A549 (cell line): ENCODE data around the gene TFAM. TPM values are rescaled to one million over a fixed set of nuclear protein-coding genes. Genes with fewer than 3 reads are reported as not detected.

Experiments
- HOXA7 ChIP-seq: fragments of 250-450 bp; sonication (Bioruptor Pico); IDR thresholded peaks from 2 replicates; pipeline ENCODE4 v1.5.0; 2020; ENCODE audit warnings: mild to moderate bottlenecking, moderate library complexity
- SREBF2 ChIP-seq: fragments of 450-650 bp; IDR thresholded peaks from 2 replicates; pipeline ENCODE4 v1.6.1; 2014; ENCODE audit warnings: mild to moderate bottlenecking, moderate library complexity
- polyA plus RNA-seq, 4 experiments: library from polyadenylated mRNA; depleted of rRNA in 3 of 4; stranded (reverse); fragments of >200 nt; fragmentation: RNase III in 1 of 4; extraction: RNeasy Plus Mini Kit Qiagen cat#74134 plus additional on column Dnase treatment in 1 of 4; gene quantifications; 2 replicates in 3 of 4; 3 replicates in 1 of 4; pipeline ENCODE4 v1.2.3, GENCODE V29; 2011 to 2017
- TF ChIP-seq, protein P1 (sequence below): fragments of >200 bp; sonication (Bioruptor Twin); formaldehyde crosslinking; IDR thresholded peaks from 3 replicates; pipeline ENCODE4 v1.5.1; 2016

Gene TFAM
- polyA plus RNA-seq, 2 of the 4 experiments (the other 2 are of a cell fraction): 61.2 to 66.9 TPM

DNA sequence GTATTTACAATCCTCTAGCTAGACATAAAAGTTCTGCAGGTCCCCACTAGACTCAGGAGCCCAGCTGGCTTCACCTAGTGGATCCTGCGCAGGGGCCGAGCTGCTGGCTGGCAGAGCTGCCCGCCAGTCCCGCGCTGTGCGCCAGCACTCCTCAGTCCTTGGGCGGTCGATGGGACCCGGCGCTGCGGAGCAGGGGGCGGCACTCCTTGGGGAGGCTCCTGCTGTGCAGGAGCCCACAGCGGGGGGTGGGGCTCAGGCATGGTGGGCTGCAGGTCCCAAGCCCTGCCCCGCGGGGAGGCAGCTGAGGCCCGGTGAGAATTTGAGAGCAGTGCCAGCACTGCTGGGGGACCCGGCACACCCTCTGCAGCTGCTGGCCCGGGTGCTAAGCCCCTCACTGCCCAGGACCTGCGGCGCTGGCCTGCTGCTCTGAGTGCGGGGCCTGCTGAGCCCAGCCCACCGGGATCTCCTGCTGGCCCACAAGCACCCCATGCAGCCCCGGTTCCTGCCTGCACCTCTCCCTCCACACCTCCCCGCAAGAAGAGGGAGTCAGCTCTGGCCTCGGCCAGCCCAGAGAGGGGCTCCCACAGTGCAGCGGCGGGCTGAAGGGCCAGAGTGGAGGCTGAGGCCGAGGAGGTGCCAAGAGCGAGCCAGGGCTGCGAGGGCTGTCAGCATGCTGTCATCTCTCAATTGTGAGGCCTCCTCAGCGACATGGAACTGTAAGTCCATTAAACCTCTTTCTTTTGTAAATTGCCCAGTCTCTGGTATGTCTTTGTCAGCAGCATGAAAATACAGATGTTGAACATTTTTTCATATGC, 63.1 kb downstream of the TFAM start (continued):
- TF ChIP-seq, protein P1, sequence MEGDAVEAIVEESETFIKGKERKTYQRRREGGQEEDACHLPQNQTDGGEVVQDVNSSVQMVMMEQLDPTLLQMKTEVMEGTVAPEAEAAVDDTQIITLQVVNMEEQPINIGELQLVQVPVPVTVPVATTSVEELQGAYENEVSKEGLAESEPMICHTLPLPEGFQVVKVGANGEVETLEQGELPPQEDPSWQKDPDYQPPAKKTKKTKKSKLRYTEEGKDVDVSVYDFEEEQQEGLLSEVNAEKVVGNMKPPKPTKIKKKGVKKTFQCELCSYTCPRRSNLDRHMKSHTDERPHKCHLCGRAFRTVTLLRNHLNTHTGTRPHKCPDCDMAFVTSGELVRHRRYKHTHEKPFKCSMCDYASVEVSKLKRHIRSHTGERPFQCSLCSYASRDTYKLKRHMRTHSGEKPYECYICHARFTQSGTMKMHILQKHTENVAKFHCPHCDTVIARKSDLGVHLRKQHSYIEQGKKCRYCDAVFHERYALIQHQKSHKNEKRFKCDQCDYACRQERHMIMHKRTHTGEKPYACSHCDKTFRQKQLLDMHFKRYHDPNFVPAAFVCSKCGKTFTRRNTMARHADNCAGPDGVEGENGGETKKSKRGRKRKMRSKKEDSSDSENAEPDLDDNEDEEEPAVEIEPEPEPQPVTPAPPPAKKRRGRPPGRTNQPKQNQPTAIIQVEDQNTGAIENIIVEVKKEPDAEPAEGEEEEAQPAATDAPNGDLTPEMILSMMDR: no peak
- no peak for TF ChIP-seq HOXA7
- TF ChIP-seq SREBF2: no peak
- TF ChIP-seq, all 56 proteins: peak for 0

Other genes starting within 250 kb of the TFAM start
- gene IPMK, start 117.5 kb upstream of the TFAM start, polyA plus RNA-seq (2011; rRNA removed): 3.7 and 5.6 TPM in 2 replicates
- gene IPMK, start 117.5 kb upstream of the TFAM start, polyA plus RNA-seq (2017; fragmentation: RNase III; extraction: RNeasy Plus Mini Kit Qiagen cat#74134 plus additional on column Dnase treatment): 2.9 to 3.2 TPM (median 3.0 TPM) in 3 replicates
- gene CISD1, start 116.2 kb upstream of the TFAM start, polyA plus RNA-seq (2011; rRNA removed): 102 and 111 TPM in 2 replicates
- 43.5 to 48.6 TPM (median 48.1 TPM) in 3 replicates for gene CISD1, start 116.2 kb upstream of the TFAM start, polyA plus RNA-seq (2017; fragmentation: RNase III; extraction: RNeasy Plus Mini Kit Qiagen cat#74134 plus additional on column Dnase treatment)
- gene UBE2D1, start 50.4 kb upstream of the TFAM start, polyA plus RNA-seq (2011; rRNA removed): 35.1 and 40.5 TPM in 2 replicates
- gene UBE2D1, start 50.4 kb upstream of the TFAM start, polyA plus RNA-seq (2017; fragmentation: RNase III; extraction: RNeasy Plus Mini Kit Qiagen cat#74134 plus additional on column Dnase treatment): 16.7 to 18.1 TPM (median 17.9 TPM) in 3 replicates
- 36.9 and 50.7 TPM in 2 replicates for gene BICC1, start 127.5 kb downstream of the TFAM start, polyA plus RNA-seq (2011; rRNA removed)
- gene BICC1, start 127.5 kb downstream of the TFAM start, polyA plus RNA-seq (2017; fragmentation: RNase III; extraction: RNeasy Plus Mini Kit Qiagen cat#74134 plus additional on column Dnase treatment): 52.4 to 57.7 TPM (median 56.8 TPM) in 3 replicates